ENCODE results near the gene FZR1. TPM values are rescaled to one million over a fixed set of nuclear protein-coding genes. Genes with fewer than 3 reads are reported as not detected.
A peak's percentile ranks its signal among the peaks of the same experiment; 100 is the strongest.

The FZR1 gene
- total and polyA plus RNA-seq, 9 of the 15 experiments (the other 6 are each of a cell fraction or from before 2014, with no cell fraction given), result 0.18 to 48.0 (median 22.2) TPM

DNA sequence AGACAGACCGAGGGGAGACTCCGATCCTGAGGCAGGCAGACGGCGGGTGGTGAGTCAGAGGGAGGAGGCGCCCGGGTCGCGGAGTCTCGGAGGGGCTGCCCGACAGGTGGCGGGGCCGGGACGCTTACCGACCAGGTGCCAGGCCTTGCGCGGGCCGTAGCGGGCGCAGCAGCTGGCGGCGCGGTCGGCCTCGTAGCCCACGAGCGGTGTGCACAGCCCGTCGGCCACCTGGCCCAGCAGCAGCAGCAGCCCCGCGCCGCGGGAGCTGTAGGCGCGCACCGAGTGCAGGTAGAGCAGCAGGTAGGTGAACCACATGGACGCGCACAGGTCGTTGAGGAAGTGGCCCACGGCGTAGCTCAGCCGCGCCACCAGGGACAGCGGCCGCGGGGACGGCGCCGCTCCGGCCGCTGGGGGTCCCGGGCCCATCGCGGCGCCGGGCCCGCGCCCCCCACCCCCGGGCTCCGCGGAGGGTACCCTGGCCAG lies 50.9 kb downstream of the FZR1 start (continued):
- TF ChIP-seq, protein P1, sequence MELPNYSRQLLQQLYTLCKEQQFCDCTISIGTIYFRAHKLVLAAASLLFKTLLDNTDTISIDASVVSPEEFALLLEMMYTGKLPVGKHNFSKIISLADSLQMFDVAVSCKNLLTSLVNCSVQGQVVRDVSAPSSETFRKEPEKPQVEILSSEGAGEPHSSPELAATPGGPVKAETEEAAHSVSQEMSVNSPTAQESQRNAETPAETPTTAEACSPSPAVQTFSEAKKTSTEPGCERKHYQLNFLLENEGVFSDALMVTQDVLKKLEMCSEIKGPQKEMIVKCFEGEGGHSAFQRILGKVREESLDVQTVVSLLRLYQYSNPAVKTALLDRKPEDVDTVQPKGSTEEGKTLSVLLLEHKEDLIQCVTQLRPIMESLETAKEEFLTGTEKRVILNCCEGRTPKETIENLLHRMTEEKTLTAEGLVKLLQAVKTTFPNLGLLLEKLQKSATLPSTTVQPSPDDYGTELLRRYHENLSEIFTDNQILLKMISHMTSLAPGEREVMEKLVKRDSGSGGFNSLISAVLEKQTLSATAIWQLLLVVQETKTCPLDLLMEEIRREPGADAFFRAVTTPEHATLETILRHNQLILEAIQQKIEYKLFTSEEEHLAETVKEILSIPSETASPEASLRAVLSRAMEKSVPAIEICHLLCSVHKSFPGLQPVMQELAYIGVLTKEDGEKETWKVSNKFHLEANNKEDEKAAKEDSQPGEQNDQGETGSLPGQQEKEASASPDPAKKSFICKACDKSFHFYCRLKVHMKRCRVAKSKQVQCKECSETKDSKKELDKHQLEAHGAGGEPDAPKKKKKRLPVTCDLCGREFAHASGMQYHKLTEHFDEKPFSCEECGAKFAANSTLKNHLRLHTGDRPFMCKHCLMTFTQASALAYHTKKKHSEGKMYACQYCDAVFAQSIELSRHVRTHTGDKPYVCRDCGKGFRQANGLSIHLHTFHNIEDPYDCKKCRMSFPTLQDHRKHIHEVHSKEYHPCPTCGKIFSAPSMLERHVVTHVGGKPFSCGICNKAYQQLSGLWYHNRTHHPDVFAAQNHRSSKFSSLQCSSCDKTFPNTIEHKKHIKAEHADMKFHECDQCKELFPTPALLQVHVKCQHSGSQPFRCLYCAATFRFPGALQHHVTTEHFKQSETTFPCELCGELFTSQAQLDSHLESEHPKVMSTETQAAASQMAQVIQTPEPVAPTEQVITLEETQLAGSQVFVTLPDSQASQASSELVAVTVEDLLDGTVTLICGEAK (IDR thresholded peaks at IDR 0.05), result no peak
- TF ChIP-seq, protein P1 (CRISPR knock-in tag; IDR thresholded peaks at IDR 0.05), result no peak
- TF ChIP-seq SMAD4 (CRISPR knock-in tag; conservative IDR thresholded peaks at IDR 0.05) (0 out of 2 replicates have a peak, but pooled peaks have one; percentile 37), ZNF583 (CRISPR knock-in tag; IDR thresholded peaks at IDR 0.05) (0 out of 2 replicates have a peak, but pooled peaks have one; percentile 14), ZNF431 (CRISPR knock-in tag; IDR thresholded peaks at IDR 0.05) (0 out of 2 replicates have a peak, but pooled peaks have one; percentile 54), PPARD (CRISPR knock-in tag; IDR thresholded peaks at IDR 0.05) (no peak), ZNF324 (CRISPR knock-in tag; IDR thresholded peaks at IDR 0.05) (no peak), PYGO2 (tag; IDR thresholded peaks at IDR 0.05) (no peak), ZNF695 (CRISPR knock-in tag; IDR thresholded peaks at IDR 0.05) (no peak), DACH1 (IDR thresholded peaks at IDR 0.05; ENCODE audit: partially characterized antibody) (no peak), YBX1 (IDR thresholded peaks at IDR 0.05) (no peak), LARP7 (IDR thresholded peaks at IDR 0.05) (no peak), RBFOX2 (IDR thresholded peaks at IDR 0.05; ENCODE audit: low read depth, low read length) (no peak)
- TF ChIP-seq, protein P2, sequence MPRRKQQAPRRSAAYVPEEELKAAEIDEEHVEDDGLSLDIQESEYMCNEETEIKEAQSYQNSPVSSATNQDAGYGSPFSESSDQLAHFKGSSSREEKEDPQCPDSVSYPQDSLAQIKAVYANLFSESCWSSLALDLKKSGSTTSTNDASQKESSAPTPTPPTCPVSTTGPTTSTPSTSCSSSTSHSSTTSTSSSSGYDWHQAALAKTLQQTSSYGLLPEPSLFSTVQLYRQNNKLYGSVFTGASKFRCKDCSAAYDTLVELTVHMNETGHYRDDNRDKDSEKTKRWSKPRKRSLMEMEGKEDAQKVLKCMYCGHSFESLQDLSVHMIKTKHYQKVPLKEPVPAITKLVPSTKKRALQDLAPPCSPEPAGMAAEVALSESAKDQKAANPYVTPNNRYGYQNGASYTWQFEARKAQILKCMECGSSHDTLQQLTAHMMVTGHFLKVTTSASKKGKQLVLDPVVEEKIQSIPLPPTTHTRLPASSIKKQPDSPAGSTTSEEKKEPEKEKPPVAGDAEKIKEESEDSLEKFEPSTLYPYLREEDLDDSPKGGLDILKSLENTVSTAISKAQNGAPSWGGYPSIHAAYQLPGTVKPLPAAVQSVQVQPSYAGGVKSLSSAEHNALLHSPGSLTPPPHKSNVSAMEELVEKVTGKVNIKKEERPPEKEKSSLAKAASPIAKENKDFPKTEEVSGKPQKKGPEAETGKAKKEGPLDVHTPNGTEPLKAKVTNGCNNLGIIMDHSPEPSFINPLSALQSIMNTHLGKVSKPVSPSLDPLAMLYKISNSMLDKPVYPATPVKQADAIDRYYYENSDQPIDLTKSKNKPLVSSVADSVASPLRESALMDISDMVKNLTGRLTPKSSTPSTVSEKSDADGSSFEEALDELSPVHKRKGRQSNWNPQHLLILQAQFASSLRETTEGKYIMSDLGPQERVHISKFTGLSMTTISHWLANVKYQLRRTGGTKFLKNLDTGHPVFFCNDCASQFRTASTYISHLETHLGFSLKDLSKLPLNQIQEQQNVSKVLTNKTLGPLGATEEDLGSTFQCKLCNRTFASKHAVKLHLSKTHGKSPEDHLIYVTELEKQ (CRISPR knock-in tag; IDR thresholded peaks at IDR 0.05), result no peak
- TF ChIP-seq, protein P3, sequence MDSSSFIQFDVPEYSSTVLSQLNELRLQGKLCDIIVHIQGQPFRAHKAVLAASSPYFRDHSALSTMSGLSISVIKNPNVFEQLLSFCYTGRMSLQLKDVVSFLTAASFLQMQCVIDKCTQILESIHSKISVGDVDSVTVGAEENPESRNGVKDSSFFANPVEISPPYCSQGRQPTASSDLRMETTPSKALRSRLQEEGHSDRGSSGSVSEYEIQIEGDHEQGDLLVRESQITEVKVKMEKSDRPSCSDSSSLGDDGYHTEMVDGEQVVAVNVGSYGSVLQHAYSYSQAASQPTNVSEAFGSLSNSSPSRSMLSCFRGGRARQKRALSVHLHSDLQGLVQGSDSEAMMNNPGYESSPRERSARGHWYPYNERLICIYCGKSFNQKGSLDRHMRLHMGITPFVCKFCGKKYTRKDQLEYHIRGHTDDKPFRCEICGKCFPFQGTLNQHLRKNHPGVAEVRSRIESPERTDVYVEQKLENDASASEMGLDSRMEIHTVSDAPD (CRISPR knock-in tag; IDR thresholded peaks at IDR 0.05), result no peak
